SK-N-DZ (cell line): Measurements from ENCODE around the gene CNTNAP2.
A peak's percentile ranks its signal among the peaks of the same experiment; 100 is the strongest.

Source experiments
- DNase-seq: peaks from one replicate; pipeline ENCODE4 v3.0.0-alpha.2; 2015; ENCODE audit warnings: low spot score

CNTNAP2 gene

GRCh38 chr7:147818317-147818716, 1701.7 kb downstream of the CNTNAP2 start:
- DNase-seq, result no peak

- no peak for DNase-seq
These were observed 1708.1 kb downstream of the CNTNAP2 start for GRCh38 chr7:147824671-147825070.

GRCh38 chr7:147829016-147829415, 1712.4 kb downstream of the CNTNAP2 start:
- DNase-seq, result peak; percentile 8

GRCh38 chr7:147833557-147833956, 1717.0 kb downstream of the CNTNAP2 start:
- peak; percentile 31 for DNase-seq

- DNase-seq, result no peak
These were observed 1717.4 kb downstream of the CNTNAP2 start for GRCh38 chr7:147833970-147834369.

- no peak for DNase-seq
These were observed 1736.2 kb downstream of the CNTNAP2 start for GRCh38 chr7:147852833-147853232.

GRCh38 chr7:147857152-147858140, 1740.8 kb downstream of the CNTNAP2 start:
- no peak for DNase-seq

GRCh38 chr7:147858421-147858820, 1741.8 kb downstream of the CNTNAP2 start:
- DNase-seq, result peak; percentile 36

GRCh38 chr7:147859033-147859432, 1742.4 kb downstream of the CNTNAP2 start:
- no peak for DNase-seq

- DNase-seq, result no peak
These were observed 1742.9 kb downstream of the CNTNAP2 start for GRCh38 chr7:147859486-147859885.

GRCh38 chr7:147861058-147861716, 1744.6 kb downstream of the CNTNAP2 start:
- DNase-seq, result no peak

GRCh38 chr7:147861945-147862344, 1745.3 kb downstream of the CNTNAP2 start:
- peak; percentile 16 for DNase-seq

GRCh38 chr7:147869456-147869855, 1752.9 kb downstream of the CNTNAP2 start:
- no peak for DNase-seq

- DNase-seq, result no peak
These were observed 1762.5 kb downstream of the CNTNAP2 start for GRCh38 chr7:147878912-147879661.

GRCh38 chr7:147885869-147886268, 1769.3 kb downstream of the CNTNAP2 start:
- DNase-seq, result no peak

- DNase-seq, result peak; percentile 22
These were observed 1777.7 kb downstream of the CNTNAP2 start for GRCh38 chr7:147894271-147894670.

- DNase-seq, result no peak
These were observed 1779.5 kb downstream of the CNTNAP2 start for GRCh38 chr7:147896121-147896520.

- no peak for DNase-seq
These were observed 1787.1 kb downstream of the CNTNAP2 start for GRCh38 chr7:147903536-147904218.

- DNase-seq, result no peak
These were observed 1787.6 kb downstream of the CNTNAP2 start for GRCh38 chr7:147904219-147904576.

GRCh38 chr7:147909431-147910148, 1793.0 kb downstream of the CNTNAP2 start:
- no peak for DNase-seq

- peak; percentile 82 for DNase-seq
These were observed 1794.6 kb downstream of the CNTNAP2 start for GRCh38 chr7:147911201-147911601.
